Endothelial cell of umbilical vein (primary cell): ENCODE data around the gene MYBBP1A. TPM values are rescaled to one million over a fixed set of nuclear protein-coding genes. Genes with fewer than 3 reads are reported as not detected.

ENCODE experiments used
- BruUV-seq: library from RNA; stranded (reverse); fragments of 400-500 nt; replicated peaks from 2 replicates; lab custom pipeline; 2021; lab: Mats Ljungman, UMichigan
- CTCF ChIA-PET: fragments of 300-600, 350-600 bp; sonication (Branson Sonifier 250); formaldehyde crosslinking; loops from one replicate; lab custom pipeline; 2021; ENCODE audit warnings: antibody characterized with exemption, inconsistent platforms; lab: Charles Lee
- POLR2A ChIA-PET: fragments of 300-600, 350-600 bp; sonication (Branson Sonifier 250); formaldehyde crosslinking; loops from one replicate; lab custom pipeline; 2021; ENCODE audit warnings: antibody characterized with exemption, inconsistent platforms; lab: Charles Lee
- DNase-seq: peaks from one replicate; pipeline ENCODE4 v3.0.0-alpha.2; 2011; ENCODE audit warnings: low read depth, low spot score
- FAIRE-seq: peaks from 2 replicates; lab custom pipeline; 2011; peaks lifted over from hg19 to GRCh38; lab: Jason Lieb, UNC
- H2AFZ ChIP-seq: 2 replicates; pipeline ENCODE4 v1.6.0; 2012; ENCODE audit warnings: low read depth, low read length, control low read depth, inconsistent platforms
- H3K27ac ChIP-seq: 2 replicates; pipeline ENCODE4 v1.5.1; 2011; ENCODE audit warnings: low read depth, mild to moderate bottlenecking, control low read depth, low read length, moderate library complexity; ENCODE audit not compliant: insufficient read depth
- H3K27me3 ChIP-seq, 2 experiments: 2 replicates each; pipeline versions ENCODE4 v1.6.0 to v1.6.1; 2011; ENCODE audit warnings: low read length in 2 of 2, mixed read lengths in 1 of 2; ENCODE audit not compliant: control insufficient read depth in 2 of 2, insufficient read depth in 2 of 2
- H3K36me3 ChIP-seq, 2 experiments: 2 replicates in 1 of 2; 3 replicates in 1 of 2; pipeline ENCODE4 v1.5.1; 2011; ENCODE audit warnings: low read length in 2 of 2, mild to moderate bottlenecking in 1 of 2, moderate library complexity in 1 of 2; ENCODE audit not compliant: control insufficient read depth in 2 of 2, insufficient read depth in 2 of 2; ENCODE audit errors: extremely low read depth in 1 of 2
- H3K4me1 ChIP-seq: 3 replicates; pipeline ENCODE4 v1.5.1; 2011; ENCODE audit warnings: mild to moderate bottlenecking, low read length; ENCODE audit not compliant: control insufficient read depth, insufficient read depth; ENCODE audit errors: extremely low read depth
- H3K4me2 ChIP-seq: 2 replicates; pipeline ENCODE4 v1.6.1; 2011; ENCODE audit warnings: low read length, control low read depth, mixed read lengths; ENCODE audit not compliant: insufficient read depth
- H3K4me3 ChIP-seq, 3 experiments: fragments of 200-600 bp in 1 of 3; sonication (generic), shearing (Covaris generic) in 1 of 3; replicated peaks in 1 of 3; 2 replicates each; pipeline ENCODE4 v1.5.1; 2011 to 2016; ENCODE audit warnings: control low read depth in 3 of 3, low read length in 3 of 3, mild to moderate bottlenecking in 2 of 3, inconsistent platforms in 1 of 3, low read depth in 1 of 3, moderate library complexity in 1 of 3; ENCODE audit not compliant: insufficient read depth in 1 of 3
- H3K79me2 ChIP-seq: 2 replicates; pipeline ENCODE4 v1.6.0; 2012; ENCODE audit warnings: low read length, inconsistent platforms; ENCODE audit not compliant: control insufficient read depth, insufficient read depth
- H3K9ac ChIP-seq: replicated peaks from 2 replicates; pipeline ENCODE3; 2011; ENCODE audit warnings: low read length, control low read depth; ENCODE audit not compliant: insufficient read depth; ENCODE audit errors: extremely low read depth
- H3K9me1 ChIP-seq: replicated peaks from 3 replicates; pipeline ENCODE4 v1.6.0; 2011; ENCODE audit warnings: mild to moderate bottlenecking, low read length; ENCODE audit not compliant: control insufficient read depth, insufficient read depth; ENCODE audit errors: extremely low read depth
- H3K9me3 ChIP-seq: replicated peaks from 2 replicates; pipeline ENCODE4 v1.5.1; 2012; ENCODE audit warnings: low read length, inconsistent platforms; ENCODE audit not compliant: control insufficient read depth, insufficient read depth
- H4K20me1 ChIP-seq: replicated peaks from 2 replicates; pipeline ENCODE3; 2011; ENCODE audit warnings: mild to moderate bottlenecking, low read length; ENCODE audit not compliant: control insufficient read depth, insufficient read depth; ENCODE audit errors: extremely low read depth
- EZH2 ChIP-seq: IDR thresholded peaks from 2 replicates; pipeline ENCODE4 v1.6.1; 2012; ENCODE audit warnings: borderline replicate concordance, low read depth, mild to moderate bottlenecking, moderate library complexity, low read length, inconsistent platforms; ENCODE audit not compliant: severe bottlenecking
- FOS ChIP-seq: IDR thresholded peaks from 2 replicates; pipeline ENCODE4 v1.6.1; 2011; ENCODE audit warnings: mild to moderate bottlenecking, low read length, moderate library complexity, borderline replicate concordance; ENCODE audit not compliant: insufficient read depth
- GATA2 ChIP-seq: IDR thresholded peaks from 2 replicates; pipeline ENCODE4 v1.7.0; 2011; ENCODE audit warnings: low read depth, mild to moderate bottlenecking, moderate library complexity, mixed read lengths, low read length; ENCODE audit not compliant: insufficient read length, insufficient read depth
- JUN ChIP-seq: IDR thresholded peaks from 2 replicates; pipeline ENCODE4 v1.6.1; 2011; ENCODE audit warnings: borderline replicate concordance, low read depth; ENCODE audit not compliant: insufficient read length, insufficient read depth
- MYC ChIP-seq: IDR thresholded peaks from one replicate; pipeline ENCODE4 v1.6.1; 2011; ENCODE audit warnings: mild to moderate bottlenecking, low read depth, low read length
- POLR2A ChIP-seq: IDR thresholded peaks from 2 replicates; pipeline ENCODE4 v1.6.1; 2012; ENCODE audit warnings: low read depth, mild to moderate bottlenecking, control low read depth, low read length
- POLR2AphosphoS5 ChIP-seq: IDR thresholded peaks from 2 replicates; pipeline ENCODE4 v1.6.1; 2012; ENCODE audit warnings: low read depth, mild to moderate bottlenecking, control low read depth, low read length, moderate library complexity; ENCODE audit not compliant: insufficient read depth
- dilution Hi-C: fragments of 300-500 bp; cut with MboI; formaldehyde crosslinking; loops from one replicate; pipeline ENCODE4 v1.15.0; 2019; ENCODE audit warnings: low sequenced_read_pairs; ENCODE audit not compliant: extremely low pct_ligation_motif_present
- intact Hi-C: fragments of 100-400 bp; cut with micrococcal nuclease; formaldehyde crosslinking; loops from one replicate; pipeline ENCODE4 v1.10.0; 2022
- polyA plus RNA-seq, 4 experiments: library from polyadenylated mRNA; depleted of rRNA in 3 of 4; stranded (reverse) in 3 of 4; unstranded in 1 of 4; fragments of >200 nt; gene quantifications; 2 replicates each; pipeline versions ENCODE4 v1.2.1 to v1.2.3, GENCODE V29; 2011 to 2012; ENCODE audit warnings: missing spikeins in 1 of 4
- total RNA-seq: library from RNA; stranded (reverse); gene quantifications from 2 replicates; pipeline ENCODE4 v1.2.3, GENCODE V29; 2021
- TF ChIP-seq, protein P1 (sequence below), 2 donors: IDR thresholded peaks; 1 replicate in 1 of 2; 2 replicates in 1 of 2; pipeline ENCODE4 v1.5.1; 2011; ENCODE audit warnings: low read length in 2 of 2, mild to moderate bottlenecking in 2 of 2, moderate library complexity in 2 of 2, control low read depth in 1 of 2, inconsistent platforms in 1 of 2, low read depth in 1 of 2; ENCODE audit not compliant: insufficient read depth in 1 of 2; ENCODE audit errors: extremely low read depth in 1 of 2
- TF ChIP-seq, protein P2 (sequence below): IDR thresholded peaks from 2 replicates; pipeline ENCODE4 v1.6.1; 2011; ENCODE audit not compliant: insufficient read depth, insufficient read length

Gene MYBBP1A
- total and polyA plus RNA-seq, 2 donors (not counting 3 experiments of a cell fraction or from before 2014, with no cell fraction given) = 26.8 to 79.2 TPM

DNA sequence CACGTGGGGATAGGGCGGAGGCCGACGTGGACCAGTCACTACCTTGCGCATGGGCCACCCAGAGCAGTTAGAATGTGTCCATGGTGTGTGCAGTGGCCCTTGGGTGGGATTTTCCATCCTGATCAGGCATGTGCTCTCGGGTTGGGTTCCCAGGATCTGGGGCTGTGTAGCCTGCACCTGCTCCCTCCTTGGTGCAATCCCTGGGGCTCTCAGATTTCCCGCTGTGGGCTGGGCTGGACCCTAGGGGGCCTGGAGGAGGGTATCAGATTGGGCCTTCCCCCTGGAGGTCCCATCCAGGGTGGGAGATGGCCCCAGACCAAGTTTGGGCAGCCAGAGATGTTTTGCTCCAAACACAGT, 30.4 kb upstream of the MYBBP1A start:
- no TSS peak for BruUV-seq
- H3K36me3 ChIP-seq = no peaks in the 10 kb centered on the region
- intact Hi-C loops (no loop called here), dilution Hi-C loops (no loop called here)
- peaks cover 29 to 35% of the 10 kb centered on the region in 2 experiments for H3K27me3 ChIP-seq
- no peak for DNase-seq
- no peak overlapping the region for H3K4me2 ChIP-seq
- H3K27ac ChIP-seq = no peak overlapping the region
- H3K9ac ChIP-seq = no peak overlapping the region
- H3K4me3 ChIP-seq = no peak overlapping the region
- no peak overlapping the region for H2AFZ ChIP-seq
- H3K79me2 ChIP-seq = no peaks in the 10 kb centered on the region
- H3K9me3 ChIP-seq = no peaks in the 10 kb centered on the region
- CTCF ChIA-PET = interaction anchor here (1.0 to 2.5 kb wide), 2 partner anchors 10 to 19 kb away, joined by 3 to 16 read pairs; no protein-coding TSS in a partner anchor
- POLR2A ChIA-PET = no interaction called here
- H3K4me1 ChIP-seq = no peaks in the 10 kb centered on the region
- H4K20me1 ChIP-seq = no peaks in the 10 kb centered on the region
- TF ChIP-seq FOS (no peak), JUN (no peak), POLR2A (no peak), EZH2 (no peak), MYC (no peak), GATA2 (no peak), POLR2AphosphoS5 (no peak)
- TF ChIP-seq, protein P1, sequence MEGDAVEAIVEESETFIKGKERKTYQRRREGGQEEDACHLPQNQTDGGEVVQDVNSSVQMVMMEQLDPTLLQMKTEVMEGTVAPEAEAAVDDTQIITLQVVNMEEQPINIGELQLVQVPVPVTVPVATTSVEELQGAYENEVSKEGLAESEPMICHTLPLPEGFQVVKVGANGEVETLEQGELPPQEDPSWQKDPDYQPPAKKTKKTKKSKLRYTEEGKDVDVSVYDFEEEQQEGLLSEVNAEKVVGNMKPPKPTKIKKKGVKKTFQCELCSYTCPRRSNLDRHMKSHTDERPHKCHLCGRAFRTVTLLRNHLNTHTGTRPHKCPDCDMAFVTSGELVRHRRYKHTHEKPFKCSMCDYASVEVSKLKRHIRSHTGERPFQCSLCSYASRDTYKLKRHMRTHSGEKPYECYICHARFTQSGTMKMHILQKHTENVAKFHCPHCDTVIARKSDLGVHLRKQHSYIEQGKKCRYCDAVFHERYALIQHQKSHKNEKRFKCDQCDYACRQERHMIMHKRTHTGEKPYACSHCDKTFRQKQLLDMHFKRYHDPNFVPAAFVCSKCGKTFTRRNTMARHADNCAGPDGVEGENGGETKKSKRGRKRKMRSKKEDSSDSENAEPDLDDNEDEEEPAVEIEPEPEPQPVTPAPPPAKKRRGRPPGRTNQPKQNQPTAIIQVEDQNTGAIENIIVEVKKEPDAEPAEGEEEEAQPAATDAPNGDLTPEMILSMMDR (IDR thresholded peaks at IDR 0.05; ENCODE audit: extremely low read depth in 1 of 2, insufficient read depth in 1 of 2, low read depth in 1 of 2, low read length in 2 of 2) = no peak
- TF ChIP-seq, protein P2, sequence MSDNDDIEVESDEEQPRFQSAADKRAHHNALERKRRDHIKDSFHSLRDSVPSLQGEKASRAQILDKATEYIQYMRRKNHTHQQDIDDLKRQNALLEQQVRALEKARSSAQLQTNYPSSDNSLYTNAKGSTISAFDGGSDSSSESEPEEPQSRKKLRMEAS = no peak
- H3K9me1 ChIP-seq = no peaks in the 10 kb centered on the region
- FAIRE-seq = no peak
